ENCODE data around the gene LRMDA. TPM values are rescaled to one million over a fixed set of nuclear protein-coding genes. Genes with fewer than 3 reads are reported as not detected.

The LRMDA gene
- total and polyA plus RNA-seq, 2 of the 13 experiments (the other 11 are each of a cell fraction or from before 2014, with no cell fraction given), result 13.4 to 22.0 TPM

DNA sequence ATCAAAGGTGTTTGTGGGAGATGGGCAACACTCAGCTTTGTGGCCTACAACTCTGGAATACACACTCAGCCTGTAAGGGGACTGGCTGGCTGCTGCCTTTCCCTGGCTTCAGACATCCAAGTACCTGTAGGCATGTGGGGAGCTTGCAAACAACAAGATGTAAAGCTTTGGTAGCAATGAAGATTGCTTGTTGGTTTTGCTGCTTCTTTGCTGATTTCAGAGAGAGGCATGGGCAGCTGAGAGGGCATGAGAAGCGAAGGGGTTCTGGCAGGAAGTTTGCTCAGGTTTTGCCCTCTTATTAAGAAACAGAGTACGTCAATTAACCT, 434.8 kb downstream of the LRMDA start:
- FAIRE-seq, result no peak
- ChIA-PET POLR2A (no interaction called here), CTCF (ENCODE audit: low intra/inter-chr PET ratio, low total read pairs) (no interaction called here)
- Histone ChIP-seq H2AFZ (ENCODE audit: low read length) (no peak overlapping the region), H3K27me3 (ENCODE audit: control insufficient read depth in 1 of 2, insufficient read depth in 2 of 2, low read length in 2 of 2) (no peaks in the 10 kb centered on the region), H3K4me2 (ENCODE audit: low read depth, low read length) (no peak overlapping the region), H3K79me2 (ENCODE audit: insufficient read depth, low read length) (no peaks in the 10 kb centered on the region), H3K36me3 (replicated peaks in 1 of 2; ENCODE audit: control insufficient read depth in 1 of 2, insufficient read depth in 2 of 2, low read length in 2 of 2) (no peaks in the 10 kb centered on the region), H3K4me3 (replicated peaks in 1 of 3; ENCODE audit: insufficient read depth in 1 of 3, low read depth in 2 of 3, low read length in 3 of 3) (no peak overlapping the region), H4K20me1 (ENCODE audit: insufficient read depth, low read length) (no peaks in the 10 kb centered on the region), H3K27ac (ENCODE audit: extremely low read length, insufficient read depth, low read length) (no peak overlapping the region), H3K9me3 (ENCODE audit: low read length) (no peaks in the 10 kb centered on the region), H3K9ac (ENCODE audit: insufficient read depth, low read depth, low read length) (no peak overlapping the region), H3K4me1 (ENCODE audit: insufficient read depth, low read length) (no peaks in the 10 kb centered on the region)
- WGBS (ENCODE audit: low lambda C conversion rate), result 100% methylated on average over 2 of the region's 2 CpGs
- BruUV-seq (replicated peaks), result no TSS peak
- intact Hi-C loops (cut with micrococcal nuclease; ENCODE audit: unreplicated experiment) (no loop called here), in situ Hi-C loops (cut with HindIII; ENCODE audit: extremely low pct_ligation_motif_present, low pct_unique_long_range_greater_than_20kb) (no loop called here)
- no peak for TF ChIP-seq CENPX (CRISPR knock-in tag; IDR thresholded peaks at IDR 0.05)
- TF ChIP-seq, protein P1, sequence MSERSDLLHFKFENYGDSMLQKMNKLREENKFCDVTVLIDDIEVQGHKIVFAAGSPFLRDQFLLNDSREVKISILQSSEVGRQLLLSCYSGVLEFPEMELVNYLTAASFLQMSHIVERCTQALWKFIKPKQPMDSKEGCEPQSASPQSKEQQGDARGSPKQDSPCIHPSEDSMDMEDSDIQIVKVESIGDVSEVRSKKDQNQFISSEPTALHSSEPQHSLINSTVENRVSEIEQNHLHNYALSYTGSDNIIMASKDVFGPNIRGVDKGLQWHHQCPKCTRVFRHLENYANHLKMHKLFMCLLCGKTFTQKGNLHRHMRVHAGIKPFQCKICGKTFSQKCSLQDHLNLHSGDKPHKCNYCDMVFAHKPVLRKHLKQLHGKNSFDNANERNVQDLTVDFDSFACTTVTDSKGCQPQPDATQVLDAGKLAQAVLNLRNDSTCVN (CRISPR knock-in tag; IDR thresholded peaks at IDR 0.05; ENCODE audit: borderline replicate concordance), result no peak
- no peak for TF ChIP-seq ZNF441 (CRISPR knock-in tag; IDR thresholded peaks at IDR 0.05; ENCODE audit: borderline replicate concordance)
- TF ChIP-seq REXO4 (CRISPR knock-in tag; IDR thresholded peaks at IDR 0.05; ENCODE audit: borderline replicate concordance), result no peak
- TF ChIP-seq, protein P2, sequence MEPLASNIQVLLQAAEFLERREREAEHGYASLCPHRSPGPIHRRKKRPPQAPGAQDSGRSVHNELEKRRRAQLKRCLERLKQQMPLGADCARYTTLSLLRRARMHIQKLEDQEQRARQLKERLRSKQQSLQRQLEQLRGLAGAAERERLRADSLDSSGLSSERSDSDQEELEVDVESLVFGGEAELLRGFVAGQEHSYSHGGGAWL (CRISPR knock-in tag; IDR thresholded peaks at IDR 0.05), result no peak
- TF ChIP-seq KMT2B (CRISPR knock-in tag; IDR thresholded peaks at IDR 0.05), result no peak
- TF ChIP-seq KMT2A (CRISPR knock-in tag; IDR thresholded peaks at IDR 0.05), result no peak
- no peak for TF ChIP-seq ZNF251 (CRISPR knock-in tag; IDR thresholded peaks at IDR 0.05)
- no peak for TF ChIP-seq MBNL3 (CRISPR knock-in tag; conservative IDR thresholded peaks at IDR 0.05)
- TF ChIP-seq NR3C1 (CRISPR knock-in tag; IDR thresholded peaks at IDR 0.05), result no peak
- TF ChIP-seq ZNF570 (CRISPR knock-in tag; IDR thresholded peaks at IDR 0.05; ENCODE audit: borderline replicate concordance), result no peak
- TF ChIP-seq RBM22 (optimal IDR thresholded peaks at IDR 0.05; ENCODE audit: low read length), result no peak
- TF ChIP-seq KLF16 (CRISPR knock-in tag; IDR thresholded peaks at IDR 0.05), result no peak
- no peak for TF ChIP-seq ZNF546 (CRISPR knock-in tag; conservative IDR thresholded peaks at IDR 0.05)
- TF ChIP-seq ZNF772 (CRISPR knock-in tag; IDR thresholded peaks at IDR 0.05), result no peak
- TF ChIP-seq JARID2 (CRISPR knock-in tag; IDR thresholded peaks at IDR 0.05; ENCODE audit: insufficient replicate concordance), result no peak
- no peak for ATAC-seq
- DNase-seq (ENCODE audit: low spot score), result no peak

Measured in HepG2 (cell line).